ENCODE results near the gene STKLD1.
"Not testable (repeated sequence)": the region's sequence is repeated elsewhere in the genome, so short reads cannot be mapped to it uniquely, and the experiment has no call there.

STKLD1 gene

DNA sequence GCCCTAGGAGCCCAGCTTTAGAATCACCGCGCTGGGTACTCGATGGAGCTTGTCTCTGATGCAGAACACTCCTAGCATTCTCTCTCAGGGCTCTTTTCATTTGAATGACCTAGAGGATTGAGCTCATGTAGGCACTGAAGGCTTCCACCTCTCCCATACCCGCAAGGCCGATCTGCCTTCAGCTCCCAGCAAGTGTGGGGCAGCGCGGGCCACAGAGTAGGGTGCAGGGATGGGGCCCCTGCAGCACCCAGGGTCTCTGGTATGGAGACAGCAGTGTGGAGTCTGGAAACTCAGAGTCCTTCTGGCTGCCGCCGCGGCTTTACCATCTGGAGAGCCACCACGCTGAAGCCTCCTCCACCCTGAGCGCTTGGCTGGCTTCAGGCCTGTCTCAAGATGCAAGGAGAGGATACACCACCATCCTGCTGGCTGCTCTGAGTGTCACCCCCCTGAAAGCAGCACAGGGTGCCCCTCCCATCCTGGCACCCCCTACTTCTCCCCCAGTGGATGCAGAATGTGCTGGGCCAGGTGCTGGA is 12.9 kb downstream of the STKLD1 start:
- DNase-seq: no peak

DNA sequence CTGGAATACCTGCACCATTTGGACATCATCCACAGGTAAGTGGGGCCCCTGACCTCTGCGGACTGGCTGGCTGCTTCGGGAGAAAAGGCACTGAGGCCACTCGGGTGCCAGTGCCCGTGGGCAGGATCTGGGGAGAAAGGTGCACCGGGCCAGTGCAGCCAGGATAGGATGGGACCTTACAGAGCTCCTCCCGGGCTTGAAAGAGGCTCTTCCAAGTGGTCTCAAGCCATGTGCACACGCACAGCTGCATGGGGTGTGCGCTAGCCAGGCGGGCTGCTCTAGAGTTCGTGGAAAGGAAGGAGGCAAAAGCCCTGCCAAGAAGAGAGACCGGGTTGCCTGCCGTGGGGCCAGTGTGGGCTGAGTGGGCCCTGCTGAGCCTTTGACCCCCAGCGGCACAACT is 13.4 kb downstream of the STKLD1 start:
- no peak for DNase-seq

- no peak for DNase-seq
These were observed 14.5 kb downstream of the STKLD1 start for GRCh38 chr9:133390713-133391112.

- not testable (repeated sequence) for DNase-seq
These were observed 15.3 kb downstream of the STKLD1 start for GRCh38 chr9:133391449-133391848.

GRCh38 chr9:133392308-133392707 is 16.1 kb downstream of the STKLD1 start:
- not testable (repeated sequence) for DNase-seq

DNA sequence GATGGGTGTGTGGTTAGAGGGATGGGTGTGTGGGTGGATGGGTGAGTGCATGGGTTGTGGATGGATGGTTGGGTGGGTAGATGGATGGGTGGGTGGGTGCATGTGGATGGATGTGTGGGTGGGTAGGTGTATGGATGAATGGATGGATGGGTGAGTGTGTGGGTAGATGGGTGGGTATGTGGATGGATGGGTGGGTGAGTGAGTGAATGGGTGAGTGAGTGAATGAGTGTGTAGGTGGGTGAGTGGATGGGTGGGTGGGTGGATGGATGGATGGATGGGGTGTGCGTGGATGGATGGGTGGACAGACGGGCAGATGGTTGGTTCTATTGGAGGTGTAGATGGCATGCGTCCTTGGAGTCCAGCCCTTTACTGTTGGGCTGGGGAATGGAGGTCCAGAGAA is 17.2 kb downstream of the STKLD1 start:
- DNase-seq: no peak

- no peak for DNase-seq
These were observed 18.6 kb downstream of the STKLD1 start for GRCh38 chr9:133394687-133395271.

- DNase-seq: no peak
These were observed 20.8 kb downstream of the STKLD1 start for GRCh38 chr9:133396952-133397351.

- no peak for DNase-seq
These were observed 21.2 kb downstream of the STKLD1 start for GRCh38 chr9:133397370-133397769.

- DNase-seq: no peak
These were observed 21.7 kb downstream of the STKLD1 start for GRCh38 chr9:133397895-133398294.

- no peak for DNase-seq
These were observed 24.1 kb downstream of the STKLD1 start for GRCh38 chr9:133400292-133400691.

DNA sequence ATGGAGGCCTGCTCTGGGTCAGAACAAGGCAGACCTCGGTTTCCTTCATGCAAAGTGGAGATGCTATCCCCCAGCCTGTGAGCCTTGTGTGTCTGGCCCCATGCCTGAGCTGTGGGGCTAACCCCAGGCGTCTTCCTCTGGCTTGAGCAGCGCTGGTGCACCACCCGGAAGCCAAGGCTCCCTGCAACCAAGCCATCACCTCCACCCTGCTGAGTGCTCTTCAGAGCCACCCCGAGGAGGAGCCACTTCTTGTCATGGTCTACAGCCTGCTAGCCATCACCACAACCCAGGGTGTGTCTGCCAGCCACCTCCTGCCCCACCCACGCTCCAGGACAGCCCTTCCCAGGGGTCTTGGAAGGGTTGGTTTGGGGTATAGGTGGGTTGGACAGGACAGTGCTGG is 25.4 kb downstream of the STKLD1 start:
- DNase-seq: no peak

DNA sequence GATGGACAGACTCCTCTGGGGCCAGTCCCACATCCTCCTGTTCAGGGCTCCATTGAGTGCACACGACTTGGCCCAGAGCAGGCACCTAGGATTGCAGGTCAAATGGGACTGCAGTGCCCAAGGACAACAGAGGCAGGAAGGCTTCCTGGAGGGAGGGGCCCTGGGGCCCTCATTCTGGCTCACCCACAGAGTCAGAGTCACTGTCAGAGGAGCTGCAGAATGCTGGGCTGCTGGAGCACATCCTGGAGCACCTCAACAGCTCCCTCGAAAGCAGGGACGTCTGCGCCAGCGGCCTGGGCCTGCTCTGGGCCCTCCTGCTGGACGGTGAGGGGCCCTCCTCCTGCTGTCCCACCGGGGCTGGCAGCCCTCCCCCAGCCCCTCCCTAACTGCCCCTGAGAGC is 26.5 kb downstream of the STKLD1 start:
- no peak for DNase-seq

- peak; percentile 48 for DNase-seq
These were observed 27.7 kb downstream of the STKLD1 start for GRCh38 chr9:133403766-133404453.

- no peak for DNase-seq
These were observed 28.4 kb downstream of the STKLD1 start for GRCh38 chr9:133404454-133405002.

- DNase-seq: no peak
These were observed 29.6 kb downstream of the STKLD1 start for GRCh38 chr9:133405508-133406438.

- DNase-seq: peak; percentile 55
These were observed 30.5 kb downstream of the STKLD1 start for GRCh38 chr9:133406480-133407307.

DNA sequence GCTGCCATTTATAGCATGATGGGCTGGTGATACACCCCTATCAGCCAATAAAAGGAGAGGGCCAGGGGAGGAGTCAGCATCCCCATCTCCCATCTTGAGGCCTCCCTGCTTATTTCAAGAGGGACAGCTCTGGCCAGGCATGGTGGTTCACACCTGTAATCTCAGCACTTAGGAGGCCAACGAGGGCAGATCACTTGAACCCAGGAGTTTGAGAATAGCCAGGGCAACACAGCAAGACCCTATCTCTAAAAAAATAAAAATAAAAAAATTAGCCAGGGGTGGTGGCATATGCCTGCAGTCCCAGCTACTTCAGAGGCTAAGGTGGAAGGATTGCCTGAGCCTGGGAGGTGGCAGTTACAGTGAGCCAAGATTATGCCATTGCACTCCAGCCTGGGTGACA is 31.9 kb downstream of the STKLD1 start:
- no peak for DNase-seq

DNA sequence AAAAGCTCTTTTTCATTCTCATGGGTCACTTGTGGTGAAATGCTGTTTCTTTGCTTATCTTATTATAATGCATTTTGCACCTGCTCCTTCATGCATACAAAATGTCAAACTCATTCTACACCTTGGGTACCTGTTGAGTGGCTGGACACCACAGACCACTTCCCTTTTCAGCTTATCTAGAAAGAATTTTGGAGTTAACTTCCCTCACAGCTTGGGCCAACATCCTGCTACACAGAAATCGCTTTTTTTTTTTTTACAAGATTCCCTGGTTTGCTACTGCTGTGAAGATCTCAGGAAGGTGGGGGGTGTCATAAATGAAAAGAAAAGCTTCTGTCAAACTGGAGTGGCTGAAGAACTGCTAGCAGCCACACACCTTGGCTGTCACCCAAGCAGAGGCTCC is 39.0 kb downstream of the STKLD1 start:
- DNase-seq: no peak

- DNase-seq: peak; percentile 95
These were observed 41.6 kb downstream of the STKLD1 start, which contains the start of gene REXO4 for GRCh38 chr9:133417541-133418461. REXO4 (minus strand) TSS chr9:133418010; CDS start chr9:133417844, 166 bp downstream.

DNA sequence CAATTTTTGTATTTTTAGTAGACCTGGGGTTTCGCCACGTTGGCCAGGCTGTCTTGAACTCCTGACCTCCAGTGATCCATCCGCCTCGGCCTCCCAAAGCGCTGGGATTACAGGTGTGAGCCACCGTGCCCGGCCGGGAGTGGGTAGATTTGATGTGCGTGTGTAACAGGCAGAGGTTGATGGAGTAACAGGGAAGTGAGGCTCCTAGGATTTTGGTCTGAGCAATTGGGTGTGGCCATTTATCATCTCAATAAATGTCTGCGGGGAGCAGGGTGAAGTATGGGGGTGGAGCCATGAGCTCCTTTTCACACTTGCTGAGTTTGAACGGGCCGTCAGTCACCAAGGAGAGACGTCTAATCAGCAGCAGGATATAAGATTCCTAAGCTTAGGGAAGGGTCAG is 42.8 kb downstream of the STKLD1 start:
- no peak for DNase-seq
